Activated B cell treated with CpG ODN at 0.5 μM for 24 hours (primary cell): ENCODE measurements around the gene SLC35B2. TPM values are rescaled to one million over a fixed set of nuclear protein-coding genes. Genes with fewer than 3 reads are reported as not detected.

Experiments used
- ATAC-seq: fragments of 200-7000 bp; cut with Tn5 transposase; one replicate; pipeline ENCODE4 v1.10.0; 2021; ENCODE audit warnings: low read depth, mild to moderate bottlenecking, moderate library complexity
- CTCF ChIA-PET: fragments of 350-600 bp; sonication (Branson Sonifier 250); formaldehyde crosslinking; loops from one replicate; lab custom pipeline; 2021; ENCODE audit warnings: antibody characterized with exemption; lab: Charles Lee
- POLR2A ChIA-PET: fragments of 350-600 bp; sonication (Branson Sonifier 250); formaldehyde crosslinking; loops from one replicate; lab custom pipeline; 2021; ENCODE audit warnings: antibody characterized with exemption; lab: Charles Lee
- DNase-seq: peaks from one replicate; pipeline ENCODE4 v3.0.0; 2022
- H3K27ac Mint-ChIP-seq: one replicate; pipeline ENCODE4 v1.8.0; 2020; ENCODE audit warnings: mixed read lengths
- H3K27me3 Mint-ChIP-seq: one replicate; pipeline ENCODE4 v1.8.0; 2021; ENCODE audit warnings: mixed read lengths
- H3K36me3 Mint-ChIP-seq: one replicate; pipeline ENCODE4 v1.8.0; 2021; ENCODE audit warnings: low read depth, mixed read lengths
- H3K4me1 Mint-ChIP-seq: one replicate; pipeline ENCODE4 v1.8.0; 2021; ENCODE audit warnings: mixed read lengths
- H3K4me3 Mint-ChIP-seq: one replicate; pipeline ENCODE4 v1.8.0; 2020; ENCODE audit warnings: mild to moderate bottlenecking, mixed read lengths
- H3K9me3 Mint-ChIP-seq: one replicate; pipeline ENCODE4 v1.8.0; 2020; ENCODE audit warnings: mixed read lengths
- intact Hi-C: fragments of 100-400 bp; cut with micrococcal nuclease; formaldehyde crosslinking; loops from one replicate; pipeline ENCODE4 v1.15.1; 2024
- total RNA-seq: library from RNA; stranded (reverse); gene quantifications from 2 replicates; pipeline ENCODE4 v1.2.3, GENCODE V29; 2022
- TF ChIP-seq, protein P1 (sequence below): fragments of 200-600 bp; IDR thresholded peaks from one replicate; pipeline ENCODE4 v1.8.0; 2022; ENCODE audit warnings: antibody characterized with exemption, mild to moderate bottlenecking

SLC35B2 gene
- total RNA-seq, 1 donor from 2014 or later, result 29.1 TPM

DNA sequence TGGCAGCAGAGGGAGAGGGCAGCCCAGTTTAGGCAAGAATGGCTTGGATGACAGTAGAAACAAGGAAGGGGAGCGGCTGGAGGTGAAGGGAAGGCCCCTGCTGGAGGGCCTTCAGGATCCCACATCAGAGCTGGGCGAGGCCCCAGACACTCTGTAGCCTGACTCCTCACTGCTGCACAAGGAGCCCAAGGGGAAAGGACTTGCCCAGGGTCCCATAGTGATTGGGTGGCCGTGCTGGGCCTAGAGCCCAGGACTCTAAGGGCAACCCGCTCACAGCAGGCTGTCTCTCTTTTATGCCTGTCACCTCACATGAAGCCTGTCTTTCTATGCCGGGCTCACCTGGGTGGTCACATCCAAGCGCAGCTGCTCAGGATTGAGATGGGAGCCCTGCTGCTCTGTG is 46.5 kb upstream of the SLC35B2 start:
- ATAC-seq (no peak), DNase-seq (no peak)
- ChIA-PET POLR2A (no interaction called here), CTCF (interaction anchor here (0.7 to 5.7 kb wide), 6 partner anchors 9 to 209 kb away, joined by 3 to 81 read pairs (median 4); partner anchors contain the start of genes AARS2 and TMEM151B)
- no peaks in the 10 kb centered on the region for H3K27me3 Mint-ChIP-seq
- intact Hi-C loops, result loop anchor here (1.0 kb wide), 2 partner anchors 36 to 132 kb away; no protein-coding TSS in a partner anchor
- no peak overlapping the region for H3K27ac Mint-ChIP-seq
- H3K36me3 Mint-ChIP-seq, result peaks cover 85% of the 10 kb centered on the region
- TF ChIP-seq, protein P1, sequence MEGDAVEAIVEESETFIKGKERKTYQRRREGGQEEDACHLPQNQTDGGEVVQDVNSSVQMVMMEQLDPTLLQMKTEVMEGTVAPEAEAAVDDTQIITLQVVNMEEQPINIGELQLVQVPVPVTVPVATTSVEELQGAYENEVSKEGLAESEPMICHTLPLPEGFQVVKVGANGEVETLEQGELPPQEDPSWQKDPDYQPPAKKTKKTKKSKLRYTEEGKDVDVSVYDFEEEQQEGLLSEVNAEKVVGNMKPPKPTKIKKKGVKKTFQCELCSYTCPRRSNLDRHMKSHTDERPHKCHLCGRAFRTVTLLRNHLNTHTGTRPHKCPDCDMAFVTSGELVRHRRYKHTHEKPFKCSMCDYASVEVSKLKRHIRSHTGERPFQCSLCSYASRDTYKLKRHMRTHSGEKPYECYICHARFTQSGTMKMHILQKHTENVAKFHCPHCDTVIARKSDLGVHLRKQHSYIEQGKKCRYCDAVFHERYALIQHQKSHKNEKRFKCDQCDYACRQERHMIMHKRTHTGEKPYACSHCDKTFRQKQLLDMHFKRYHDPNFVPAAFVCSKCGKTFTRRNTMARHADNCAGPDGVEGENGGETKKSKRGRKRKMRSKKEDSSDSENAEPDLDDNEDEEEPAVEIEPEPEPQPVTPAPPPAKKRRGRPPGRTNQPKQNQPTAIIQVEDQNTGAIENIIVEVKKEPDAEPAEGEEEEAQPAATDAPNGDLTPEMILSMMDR, result no peak
- H3K9me3 Mint-ChIP-seq, result no peaks in the 10 kb centered on the region
- H3K4me1 Mint-ChIP-seq, result no peaks in the 10 kb centered on the region
- no peak overlapping the region for H3K4me3 Mint-ChIP-seq

DNA sequence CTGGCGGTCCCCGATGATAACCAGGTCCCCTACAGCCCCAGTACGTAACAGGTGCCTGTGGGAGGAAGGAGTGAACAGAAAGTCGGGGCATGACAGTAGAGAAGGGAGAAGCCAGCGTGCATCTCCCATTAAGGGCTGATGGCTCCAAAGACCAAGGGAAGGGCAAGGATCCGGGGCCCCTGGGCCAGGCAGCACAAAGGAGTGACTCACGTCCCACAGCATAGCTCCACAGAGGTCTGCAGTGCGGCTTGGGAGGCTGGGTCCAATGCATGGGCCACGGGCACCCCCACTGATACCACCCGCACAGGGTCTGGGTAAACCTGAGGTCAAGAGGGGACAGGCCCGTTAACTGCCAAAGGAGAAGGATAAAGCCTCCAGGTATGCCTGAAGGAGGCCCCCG is 45.5 kb upstream of the SLC35B2 start:
- POLR2A ChIA-PET, result no interaction called here
- H3K9me3 Mint-ChIP-seq, result no peaks in the 10 kb centered on the region
- TF ChIP-seq, protein P1, result no peak
- H3K4me1 Mint-ChIP-seq, result peaks cover under 1% of the 10 kb centered on the region
- peaks cover 75% of the 10 kb centered on the region for H3K36me3 Mint-ChIP-seq
- CTCF ChIA-PET, result interaction anchor here (1.1 to 5.7 kb wide), 3 partner anchors 34 to 131 kb away, joined by 3 to 81 read pairs (median 4); partner anchors contain the start of gene TMEM151B
- no peaks in the 10 kb centered on the region for H3K27me3 Mint-ChIP-seq
- ATAC-seq, result no peak
- DNase-seq, result no peak
- H3K27ac Mint-ChIP-seq, result no peak overlapping the region
- intact Hi-C loops, result no loop called here
- no peak overlapping the region for H3K4me3 Mint-ChIP-seq

DNA sequence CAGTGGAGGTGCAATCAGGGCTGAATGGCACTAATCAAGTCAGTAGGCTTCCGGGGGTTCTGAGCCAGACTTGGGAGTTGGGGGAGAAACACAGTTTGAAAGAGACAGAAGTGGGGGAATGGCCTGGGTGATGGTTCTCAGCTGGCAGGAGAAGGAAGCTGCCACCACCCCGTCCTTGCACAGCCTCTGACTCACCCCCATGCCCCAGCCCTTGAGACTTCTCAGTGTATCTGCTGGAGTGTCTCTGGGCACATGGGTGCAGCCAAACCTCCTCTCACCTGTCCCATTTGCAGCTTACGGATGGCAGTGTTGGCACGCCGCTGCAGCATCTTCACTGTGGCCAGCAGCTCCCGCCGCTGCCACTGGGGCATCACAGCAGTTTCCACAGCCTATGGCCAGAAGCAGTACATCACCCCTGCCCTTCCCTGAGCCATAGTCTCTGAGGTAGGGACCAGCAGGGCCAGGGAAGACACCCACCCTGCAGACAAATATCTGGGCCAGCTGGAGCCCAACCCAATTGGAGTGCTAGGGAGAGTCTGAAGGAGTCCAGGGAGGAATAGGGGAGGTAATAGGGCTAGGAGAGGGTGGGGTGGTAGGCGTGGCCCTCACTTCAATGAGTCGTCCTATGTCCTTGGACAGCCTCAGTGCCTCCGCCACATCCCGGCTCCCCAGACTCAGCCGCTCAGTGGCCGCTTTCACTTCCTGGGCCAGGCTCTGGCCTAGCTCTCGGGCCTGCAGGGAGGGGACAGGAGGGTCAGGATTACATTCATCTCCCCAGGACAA is 44.6 kb upstream of the SLC35B2 start:
- H3K27me3 Mint-ChIP-seq, result peaks cover under 1% of the 10 kb centered on the region

DNA sequence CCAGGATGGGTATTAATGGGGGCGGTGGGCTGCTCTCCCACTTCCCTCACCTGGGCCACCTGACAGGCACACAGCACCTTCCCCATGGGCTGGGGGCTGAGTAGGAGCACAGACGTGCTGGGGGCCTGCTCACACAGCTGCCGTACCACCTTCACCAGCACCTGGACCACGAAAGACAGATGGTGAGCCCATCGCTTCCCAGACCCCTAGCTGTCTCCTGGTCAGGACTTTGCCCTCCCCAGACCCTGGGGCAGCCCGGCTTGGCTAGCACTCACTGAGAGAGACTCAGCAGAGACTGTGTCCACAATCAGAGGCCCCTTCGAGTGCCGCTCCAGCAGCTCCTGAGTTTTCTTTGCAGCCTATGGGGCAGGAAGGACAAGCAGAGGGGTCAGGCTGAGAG is 43.8 kb upstream of the SLC35B2 start:
- ATAC-seq (no peak), DNase-seq (no peak)
- H3K27ac Mint-ChIP-seq, result no peak overlapping the region
- H3K4me1 Mint-ChIP-seq, result peaks cover 12% of the 10 kb centered on the region
- ChIA-PET POLR2A (no interaction called here), CTCF (interaction anchor here (0.7 to 1.1 kb wide), 2 partner anchors 33 to 34 kb away, joined by 3 to 4 read pairs; no protein-coding TSS in a partner anchor)
- H3K4me3 Mint-ChIP-seq, result no peak overlapping the region
- peaks cover 60% of the 10 kb centered on the region for H3K36me3 Mint-ChIP-seq
- no peaks in the 10 kb centered on the region for H3K9me3 Mint-ChIP-seq
- intact Hi-C loops, result no loop called here
- peaks cover 9% of the 10 kb centered on the region for H3K27me3 Mint-ChIP-seq
- TF ChIP-seq, protein P1, result no peak

More for the DNA sequence above, 44.6 kb upstream of the SLC35B2 start:
- Mint-ChIP-seq H3K4me3 (no peak overlapping the region), H3K36me3 (peaks cover 66% of the 10 kb centered on the region), H3K4me1 (peaks cover 6% of the 10 kb centered on the region), H3K9me3 (no peaks in the 10 kb centered on the region), H3K27ac (no peak overlapping the region)
- ChIA-PET CTCF (interaction anchor here (1.1 to 5.7 kb wide), 3 partner anchors 33 to 42 kb away, joined by 3 to 81 read pairs (median 4); partner anchors contain the start of gene TMEM151B), POLR2A (interaction anchor here (0.6 to 0.7 kb wide), 2 partner anchors 51 to 125 kb away, joined by 3 to 4 read pairs; no protein-coding TSS in a partner anchor)
- no peak for DNase-seq
- TF ChIP-seq, protein P1, result no peak
- no peak for ATAC-seq
- intact Hi-C loops, result no loop called here

DNA sequence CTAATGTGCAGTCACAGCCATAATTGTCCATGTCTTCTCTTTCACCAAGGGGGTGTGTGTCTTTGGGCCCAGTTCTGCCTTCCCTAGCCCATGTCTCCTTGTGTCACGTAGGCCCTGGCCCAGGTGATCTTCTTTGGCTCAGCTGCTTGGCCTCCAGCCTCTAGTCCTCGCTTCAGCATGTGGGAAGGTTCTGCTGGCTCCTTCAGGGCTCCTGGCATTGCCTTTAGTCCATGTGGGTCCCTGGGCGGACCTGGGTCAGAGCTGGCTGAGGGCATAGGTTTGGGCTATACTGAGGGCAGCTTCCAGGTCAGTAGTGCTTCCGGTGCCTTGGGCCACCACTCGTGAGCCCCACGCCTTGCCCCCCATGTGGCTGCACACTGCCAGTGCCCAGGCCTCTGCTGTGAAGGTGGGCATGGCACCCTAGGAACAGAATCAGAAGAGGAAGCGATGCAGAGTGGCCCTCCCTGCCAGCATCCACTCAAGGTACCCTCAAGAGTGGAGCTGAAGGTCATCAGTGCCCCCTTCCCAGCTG is 43.0 kb upstream of the SLC35B2 start:
- POLR2A ChIA-PET, result no interaction called here
- no peaks in the 10 kb centered on the region for H3K9me3 Mint-ChIP-seq
- DNase-seq (no peak), ATAC-seq (no peak)
- intact Hi-C loops, result no loop called here
- TF ChIP-seq, protein P1, result no peak
- H3K27me3 Mint-ChIP-seq, result peaks cover 14% of the 10 kb centered on the region
- H3K36me3 Mint-ChIP-seq, result peaks cover 52% of the 10 kb centered on the region
- H3K27ac Mint-ChIP-seq, result no peak overlapping the region
- CTCF ChIA-PET, result interaction anchor here (0.7 to 1.7 kb wide), 2 partner anchors 32 kb away, joined by 4 to 6 read pairs; no protein-coding TSS in a partner anchor
- no peak overlapping the region for H3K4me3 Mint-ChIP-seq
- peaks cover 13% of the 10 kb centered on the region for H3K4me1 Mint-ChIP-seq
